ENCODE measurements around the gene OSR1. TPM values are rescaled to one million over a fixed set of nuclear protein-coding genes. Genes with fewer than 3 reads are reported as not detected.

The OSR1 gene
- total RNA-seq, 1 experiment from 2014 or later: 2.6 TPM

- no TSS peak for BruUV-seq (replicated peaks)
- no peak overlapping the region for H2AFZ ChIP-seq (ENCODE audit: low read depth, low read length, poor library complexity, severe bottlenecking)
- intact Hi-C loops (cut with micrococcal nuclease): no loop called here
- no peak overlapping the region for H3K4me3 ChIP-seq (replicated peaks in 1 of 2; ENCODE audit: low read depth in 1 of 2, low read length in 2 of 2)
- H3K27me3 ChIP-seq (ENCODE audit: insufficient read depth, low read length): no peaks in the 10 kb centered on the region
- H3K4me1 ChIP-seq (ENCODE audit: control insufficient read depth in 1 of 2, insufficient read depth in 2 of 2, low read length in 2 of 2): peaks cover 0 to 8% of the 10 kb centered on the region in 2 experiments; a peak in 2 of 4 replicates
- ChIA-PET POLR2A (no interaction called here), RAD21 (ENCODE audit: low non-redundant PET in 1 of 2, low total read pairs in 2 of 2, uncharacterized antibody in 2 of 2, unreplicated experiment in 2 of 2) (no interaction called here), CTCF (no interaction called here)
- H3K9me3 ChIP-seq (ENCODE audit: control insufficient read depth in 1 of 2, insufficient read depth in 1 of 2, low read depth in 1 of 2, low read length in 2 of 2): no peaks in the 10 kb centered on the region
- H4K20me1 ChIP-seq (ENCODE audit: insufficient read depth): no peaks in the 10 kb centered on the region
- no peak overlapping the region for H3K9ac ChIP-seq (ENCODE audit: low read length)
- no peak for ATAC-seq
- TF ChIP-seq JUND (IDR thresholded peaks at IDR 0.05): no peak
- TF ChIP-seq ZFX (IDR thresholded peaks at IDR 0.05): no peak
- no peak for TF ChIP-seq SP1 (IDR thresholded peaks at IDR 0.05; ENCODE audit: low read depth)
- no peak for TF ChIP-seq EZH2phosphoT487 (IDR thresholded peaks at IDR 0.05; ENCODE audit: borderline replicate concordance)
- no peak for TF ChIP-seq ZBTB33 (IDR thresholded peaks at IDR 0.05; ENCODE audit: extremely low read depth, insufficient replicate concordance, low read length)
- TF ChIP-seq, protein P1, sequence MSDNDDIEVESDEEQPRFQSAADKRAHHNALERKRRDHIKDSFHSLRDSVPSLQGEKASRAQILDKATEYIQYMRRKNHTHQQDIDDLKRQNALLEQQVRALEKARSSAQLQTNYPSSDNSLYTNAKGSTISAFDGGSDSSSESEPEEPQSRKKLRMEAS (IDR thresholded peaks at IDR 0.05): no peak
- TF ChIP-seq SIN3A (IDR thresholded peaks at IDR 0.05; ENCODE audit: low read depth): no peak
- TF ChIP-seq RAD21 (IDR thresholded peaks at IDR 0.05; ENCODE audit: low read depth): no peak
- TF ChIP-seq FOSL1 (IDR thresholded peaks at IDR 0.05; ENCODE audit: low read depth): no peak
- H3K36me3 ChIP-seq (ENCODE audit: control insufficient read depth in 1 of 2, insufficient read depth in 2 of 2, low read length in 2 of 2): no peaks in the 10 kb centered on the region; a peak in 1 of 4 replicates
- no peak for DNase-seq (ENCODE audit: low read depth, low spot score)
- no peaks in the 10 kb centered on the region for H3K79me2 ChIP-seq (ENCODE audit: insufficient read depth, low read length)
- no peak overlapping the region for H3K4me2 ChIP-seq (ENCODE audit: low read length)
- H3K27ac ChIP-seq (ENCODE audit: low read depth, low read length): no peak overlapping the region
- H3K9me2 ChIP-seq (ENCODE audit: insufficient read depth): no peaks in the 10 kb centered on the region
Observed at GRCh38 chr2:19355014-19355405, 3.4 kb downstream of the OSR1 start.

DNA sequence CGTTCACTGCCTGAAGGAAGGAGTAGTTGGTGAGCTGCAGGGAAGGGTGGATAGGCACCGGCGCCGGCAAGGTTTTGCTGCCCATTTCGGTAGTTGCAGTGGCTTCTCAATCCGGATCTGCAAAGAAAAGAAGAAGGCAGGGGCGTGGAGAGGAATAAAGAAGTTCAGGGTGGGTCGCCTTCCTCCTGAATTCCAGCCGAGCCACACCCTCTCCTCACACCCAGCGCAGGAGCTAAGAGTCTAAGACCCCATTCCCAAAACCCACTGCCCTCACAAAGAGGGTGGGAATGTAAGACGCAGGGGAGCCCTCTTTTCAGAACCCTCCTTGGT, 4.7 kb downstream of the OSR1 start:
- peaks cover 0 to 4% of the 10 kb centered on the region in 2 experiments; a peak in 2 of 4 replicates for H3K4me1 ChIP-seq (ENCODE audit: control insufficient read depth in 1 of 2, insufficient read depth in 2 of 2, low read length in 2 of 2)
- H4K20me1 ChIP-seq (ENCODE audit: insufficient read depth): no peaks in the 10 kb centered on the region
- ATAC-seq: no peak
- H3K9me2 ChIP-seq (ENCODE audit: insufficient read depth): no peaks in the 10 kb centered on the region
- no peaks in the 10 kb centered on the region for H3K9me3 ChIP-seq (ENCODE audit: control insufficient read depth in 1 of 2, insufficient read depth in 1 of 2, low read depth in 1 of 2, low read length in 2 of 2)
- no peaks in the 10 kb centered on the region; a peak in 1 of 4 replicates for H3K36me3 ChIP-seq (ENCODE audit: control insufficient read depth in 1 of 2, insufficient read depth in 2 of 2, low read length in 2 of 2)
- ChIA-PET RAD21 (ENCODE audit: low non-redundant PET in 1 of 2, low total read pairs in 2 of 2, uncharacterized antibody in 2 of 2, unreplicated experiment in 2 of 2) (no interaction called here), POLR2A (no interaction called here), CTCF (no interaction called here)
- no peak overlapping the region for H3K27ac ChIP-seq (ENCODE audit: low read depth, low read length)
- H3K4me3 ChIP-seq (replicated peaks in 1 of 2; ENCODE audit: low read depth in 1 of 2, low read length in 2 of 2): no peak overlapping the region
- H3K79me2 ChIP-seq (ENCODE audit: insufficient read depth, low read length): no peaks in the 10 kb centered on the region
- no peak overlapping the region for H2AFZ ChIP-seq (ENCODE audit: low read depth, low read length, poor library complexity, severe bottlenecking)
- H3K4me2 ChIP-seq (ENCODE audit: low read length): no peak overlapping the region
- H3K27me3 ChIP-seq (ENCODE audit: insufficient read depth, low read length): no peaks in the 10 kb centered on the region
- intact Hi-C loops (cut with micrococcal nuclease): no loop called here
- BruUV-seq (replicated peaks): no TSS peak
- H3K9ac ChIP-seq (ENCODE audit: low read length): no peak overlapping the region
- DNase-seq (ENCODE audit: low read depth, low spot score): no peak
- no peak for TF ChIP-seq SP1 (IDR thresholded peaks at IDR 0.05; ENCODE audit: low read depth)
- no peak for TF ChIP-seq EGR1 (IDR thresholded peaks at IDR 0.05; ENCODE audit: low read depth)
- TF ChIP-seq, protein P1 (IDR thresholded peaks at IDR 0.05): no peak
- no peak for TF ChIP-seq ZBTB33 (IDR thresholded peaks at IDR 0.05; ENCODE audit: extremely low read depth, insufficient replicate concordance, low read length)
- TF ChIP-seq SRF (IDR thresholded peaks at IDR 0.05; ENCODE audit: low read depth): no peak
- TF ChIP-seq, protein P2, sequence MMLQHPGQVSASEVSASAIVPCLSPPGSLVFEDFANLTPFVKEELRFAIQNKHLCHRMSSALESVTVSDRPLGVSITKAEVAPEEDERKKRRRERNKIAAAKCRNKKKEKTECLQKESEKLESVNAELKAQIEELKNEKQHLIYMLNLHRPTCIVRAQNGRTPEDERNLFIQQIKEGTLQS (IDR thresholded peaks at IDR 0.05): no peak
- no peak for TF ChIP-seq CTCF (IDR thresholded peaks at IDR 0.05 in 2 of 3, conservative IDR thresholded peaks at IDR 0.05 in 1 of 3; ENCODE audit: borderline replicate concordance in 1 of 3, insufficient read depth in 1 of 3, low read depth in 2 of 3, low read length in 2 of 3)
- no peak for TF ChIP-seq EZH2phosphoT487 (IDR thresholded peaks at IDR 0.05; ENCODE audit: borderline replicate concordance)
- no peak for TF ChIP-seq ZFX (IDR thresholded peaks at IDR 0.05)
- no peak for TF ChIP-seq CEBPB (IDR thresholded peaks at IDR 0.05; ENCODE audit: low read depth)

Measured in HCT116 (cell line).